Stimulated activated CD8-positive, alpha-beta memory T cell treated with anti-CD3 and anti-CD28 coated beads, Interleukin-15, amount 100 ng/mL, for 1 hour (primary cell): Measurements from ENCODE around the gene PPP1R9B.

Experiments
- DNase-seq: peaks from one replicate; pipeline ENCODE4 v3.0.0-alpha.2; 2020; ENCODE audit warnings: low read depth

Gene PPP1R9B

GRCh38 chr17:50105811-50106210 lies 44.7 kb downstream of the PPP1R9B start:
- no peak for DNase-seq

GRCh38 chr17:50103941-50104340 lies 46.5 kb downstream of the PPP1R9B start:
- DNase-seq: no peak

- no peak for DNase-seq
Observed at GRCh38 chr17:50103252-50103651, 47.2 kb downstream of the PPP1R9B start.

- no peak for DNase-seq
Observed at GRCh38 chr17:50102164-50102991, 48.1 kb downstream of the PPP1R9B start.

GRCh38 chr17:50101346-50102163 lies 48.9 kb downstream of the PPP1R9B start:
- DNase-seq: no peak

GRCh38 chr17:50100921-50101345 lies 49.5 kb downstream of the PPP1R9B start:
- no peak for DNase-seq

- no peak for DNase-seq
Observed at GRCh38 chr17:50100480-50100883, 50.0 kb downstream of the PPP1R9B start.

GRCh38 chr17:50099003-50099402 lies 51.5 kb downstream of the PPP1R9B start:
- no peak for DNase-seq

GRCh38 chr17:50098583-50098982 lies 51.9 kb downstream of the PPP1R9B start:
- DNase-seq: no peak

GRCh38 chr17:50097926-50098325 lies 52.6 kb downstream of the PPP1R9B start:
- DNase-seq: no peak

GRCh38 chr17:50097455-50097854 lies 53.0 kb downstream of the PPP1R9B start:
- no peak for DNase-seq

GRCh38 chr17:50096758-50097157 lies 53.7 kb downstream of the PPP1R9B start:
- no peak for DNase-seq

GRCh38 chr17:50096092-50096491 lies 54.4 kb downstream of the PPP1R9B start:
- DNase-seq: no peak

GRCh38 chr17:50095626-50096037 lies 54.8 kb downstream of the PPP1R9B start:
- DNase-seq: no peak

GRCh38 chr17:50094753-50095619 lies 55.5 kb downstream of the PPP1R9B start, which contains the start of gene PDK2:
PDK2 (plus strand) TSS chr17:50095351; CDS start chr17:50095436, 85 bp downstream.
- peak; percentile 85 for DNase-seq

GRCh38 chr17:50094243-50094752 lies 56.2 kb downstream of the PPP1R9B start:
- DNase-seq: peak; percentile 94

- no peak for DNase-seq
Observed at GRCh38 chr17:50093807-50094206, 56.7 kb downstream of the PPP1R9B start.

- no peak for DNase-seq
Observed at GRCh38 chr17:50093246-50093645, 57.2 kb downstream of the PPP1R9B start.

- no peak for DNase-seq
Observed at GRCh38 chr17:50091918-50092285, 58.6 kb downstream of the PPP1R9B start.

GRCh38 chr17:50090971-50091917 lies 59.2 kb downstream of the PPP1R9B start:
- no peak for DNase-seq

GRCh38 chr17:50090071-50090470 lies 60.4 kb downstream of the PPP1R9B start:
- DNase-seq: no peak
